ENCODE measurements around the gene HES2.
"Not testable (repeated sequence)": the region's sequence is repeated elsewhere in the genome, so short reads cannot be mapped to it uniquely, and the experiment has no call there.

GRCh38 chr1:6428453-6428852, 8.7 kb upstream of the HES2 start:
- not testable (repeated sequence) for TF ChIP-seq CTCF (conservative IDR thresholded peaks at IDR 0.05; ENCODE audit: low read depth, low read length); FOS (IDR thresholded peaks at IDR 0.05; ENCODE audit: low read depth, low read length); NFE2L2 (IDR thresholded peaks at IDR 0.05; ENCODE audit: low read depth, low read length); POLR2A (IDR thresholded peaks at IDR 0.05; ENCODE audit: low read depth, low read length); MAFK (IDR thresholded peaks at IDR 0.05; ENCODE audit: low read depth, low read length); RAD21 (IDR thresholded peaks at IDR 0.05; ENCODE audit: low read length); RFX5 (IDR thresholded peaks at IDR 0.05; ENCODE audit: low read depth, low read length); ELK1 (IDR thresholded peaks at IDR 0.05; ENCODE audit: borderline replicate concordance, low read depth, low read length); CEBPB (IDR thresholded peaks at IDR 0.05; ENCODE audit: low read depth, low read length); SMC3 (IDR thresholded peaks at IDR 0.05; ENCODE audit: low read depth, low read length); USF2 (IDR thresholded peaks at IDR 0.05; ENCODE audit: low read depth, low read length)
